ENCODE measurements around the gene ADGRB3. TPM values are rescaled to one million over a fixed set of nuclear protein-coding genes. Genes with fewer than 3 reads are reported as not detected.

Gene ADGRB3
- total RNA-seq, 1 donor from 2014 or later = 0.92 TPM

GRCh38 chr6:69059413-69059812, 424.3 kb downstream of the ADGRB3 start:
- TF ChIP-seq CTCF (IDR thresholded peaks at IDR 0.05; ENCODE audit: insufficient read depth, low read length, poor library complexity, severe bottlenecking) = no peak
- no peak overlapping the region for H3K4me3 ChIP-seq (ENCODE audit: low read depth, low read length)
- H3K27me3 ChIP-seq (ENCODE audit: control insufficient read depth, insufficient read depth, low read length) = no peaks in the 10 kb centered on the region
- DNase-seq (ENCODE audit: low read depth) = no peak
- H3K36me3 ChIP-seq (ENCODE audit: control insufficient read depth, insufficient read depth, low read length) = no peaks in the 10 kb centered on the region

GRCh38 chr6:69061066-69061465, 426.0 kb downstream of the ADGRB3 start:
- no peak for TF ChIP-seq CTCF (IDR thresholded peaks at IDR 0.05; ENCODE audit: insufficient read depth, low read length, poor library complexity, severe bottlenecking)
- no peaks in the 10 kb centered on the region for H3K36me3 ChIP-seq (ENCODE audit: control insufficient read depth, insufficient read depth, low read length)
- H3K27me3 ChIP-seq (ENCODE audit: control insufficient read depth, insufficient read depth, low read length) = no peaks in the 10 kb centered on the region
- DNase-seq (ENCODE audit: low read depth) = peak; percentile 39
- H3K4me3 ChIP-seq (ENCODE audit: low read depth, low read length) = no peak overlapping the region

- no peak for TF ChIP-seq CTCF (IDR thresholded peaks at IDR 0.05; ENCODE audit: insufficient read depth, low read length, poor library complexity, severe bottlenecking)
Observed at GRCh38 chr6:69063401-69063800, 428.3 kb downstream of the ADGRB3 start.

GRCh38 chr6:69064226-69064625, 429.1 kb downstream of the ADGRB3 start:
- no peaks in the 10 kb centered on the region for H3K36me3 ChIP-seq (ENCODE audit: control insufficient read depth, insufficient read depth, low read length)
- no peak overlapping the region for H3K4me3 ChIP-seq (ENCODE audit: low read depth, low read length)
- no peak for TF ChIP-seq CTCF (IDR thresholded peaks at IDR 0.05; ENCODE audit: insufficient read depth, low read length, poor library complexity, severe bottlenecking)
- no peaks in the 10 kb centered on the region for H3K27me3 ChIP-seq (ENCODE audit: control insufficient read depth, insufficient read depth, low read length)
- DNase-seq (ENCODE audit: low read depth) = peak; percentile 18

More at GRCh38 chr6:69063401-69063800, 428.3 kb downstream of the ADGRB3 start:
- H3K4me3 ChIP-seq (ENCODE audit: low read depth, low read length) = no peak overlapping the region
- no peaks in the 10 kb centered on the region for H3K27me3 ChIP-seq (ENCODE audit: control insufficient read depth, insufficient read depth, low read length)
- no peak for DNase-seq (ENCODE audit: low read depth)
- no peaks in the 10 kb centered on the region for H3K36me3 ChIP-seq (ENCODE audit: control insufficient read depth, insufficient read depth, low read length)

GRCh38 chr6:69069881-69070280, 434.8 kb downstream of the ADGRB3 start:
- H3K4me3 ChIP-seq (ENCODE audit: low read depth, low read length) = no peak overlapping the region
- TF ChIP-seq CTCF (IDR thresholded peaks at IDR 0.05; ENCODE audit: insufficient read depth, low read length, poor library complexity, severe bottlenecking) = no peak
- DNase-seq (ENCODE audit: low read depth) = no peak
- H3K27me3 ChIP-seq (ENCODE audit: control insufficient read depth, insufficient read depth, low read length) = no peaks in the 10 kb centered on the region
- H3K36me3 ChIP-seq (ENCODE audit: control insufficient read depth, insufficient read depth, low read length) = no peaks in the 10 kb centered on the region

- no peaks in the 10 kb centered on the region for H3K36me3 ChIP-seq (ENCODE audit: control insufficient read depth, insufficient read depth, low read length)
- DNase-seq (ENCODE audit: low read depth) = no peak
- no peaks in the 10 kb centered on the region for H3K27me3 ChIP-seq (ENCODE audit: control insufficient read depth, insufficient read depth, low read length)
- no peak overlapping the region for H3K4me3 ChIP-seq (ENCODE audit: low read depth, low read length)
- no peak for TF ChIP-seq CTCF (IDR thresholded peaks at IDR 0.05; ENCODE audit: insufficient read depth, low read length, poor library complexity, severe bottlenecking)
Observed at GRCh38 chr6:69072796-69073195, 437.7 kb downstream of the ADGRB3 start.

All from kidney epithelial cell (primary cell).